HFF-Myc (cell line): Measurements from ENCODE around the gene RRM2.

Source experiments
- DNase-seq: peaks from one replicate; pipeline ENCODE4 v3.0.0-alpha.2; 2011; ENCODE audit warnings: low read depth; ENCODE audit errors: extremely low read depth
- H3K4me3 ChIP-seq: replicated peaks from 2 replicates; pipeline ENCODE4 v1.5.1; 2011; ENCODE audit warnings: low read depth, mild to moderate bottlenecking, control low read depth, low read length
- TF ChIP-seq, protein P1 (sequence below): IDR thresholded peaks from 2 replicates; pipeline ENCODE4 v1.5.1; 2012; ENCODE audit warnings: mild to moderate bottlenecking, low read depth, low read length, control low read depth; ENCODE audit errors: missing control alignments

Gene RRM2

DNA sequence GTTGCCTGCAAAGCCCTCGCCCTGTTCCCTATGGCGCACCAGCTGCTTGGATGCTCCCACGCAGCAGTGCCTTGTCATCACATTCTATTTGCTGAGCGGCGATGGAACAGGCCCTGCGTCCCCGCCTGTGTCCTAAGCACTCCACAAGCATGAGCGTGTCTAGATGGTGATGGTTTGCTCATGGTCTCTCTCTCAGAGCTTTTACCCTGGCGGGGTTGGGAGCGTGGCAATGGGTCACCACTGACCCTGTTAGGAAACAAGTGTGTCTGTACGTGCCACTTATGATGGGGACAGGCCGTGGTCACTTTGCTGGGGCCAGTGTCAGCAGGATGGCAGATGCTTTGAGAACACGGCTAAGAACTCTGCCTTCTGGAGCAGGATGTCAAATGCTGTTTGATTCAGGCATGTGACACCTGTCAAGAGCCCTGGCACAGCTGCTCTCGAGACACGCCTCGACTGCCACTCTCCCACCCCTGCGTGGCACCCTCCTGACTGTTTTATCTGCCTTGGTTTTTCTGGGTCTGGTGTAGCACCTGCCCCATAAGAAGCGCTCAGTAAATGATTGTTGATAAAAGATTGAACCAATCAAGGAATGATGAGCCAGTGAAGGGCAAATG, 44.2 kb downstream of the RRM2 start:
- no peak for DNase-seq
- H3K4me3 ChIP-seq = no peak overlapping the region
- TF ChIP-seq, protein P1, sequence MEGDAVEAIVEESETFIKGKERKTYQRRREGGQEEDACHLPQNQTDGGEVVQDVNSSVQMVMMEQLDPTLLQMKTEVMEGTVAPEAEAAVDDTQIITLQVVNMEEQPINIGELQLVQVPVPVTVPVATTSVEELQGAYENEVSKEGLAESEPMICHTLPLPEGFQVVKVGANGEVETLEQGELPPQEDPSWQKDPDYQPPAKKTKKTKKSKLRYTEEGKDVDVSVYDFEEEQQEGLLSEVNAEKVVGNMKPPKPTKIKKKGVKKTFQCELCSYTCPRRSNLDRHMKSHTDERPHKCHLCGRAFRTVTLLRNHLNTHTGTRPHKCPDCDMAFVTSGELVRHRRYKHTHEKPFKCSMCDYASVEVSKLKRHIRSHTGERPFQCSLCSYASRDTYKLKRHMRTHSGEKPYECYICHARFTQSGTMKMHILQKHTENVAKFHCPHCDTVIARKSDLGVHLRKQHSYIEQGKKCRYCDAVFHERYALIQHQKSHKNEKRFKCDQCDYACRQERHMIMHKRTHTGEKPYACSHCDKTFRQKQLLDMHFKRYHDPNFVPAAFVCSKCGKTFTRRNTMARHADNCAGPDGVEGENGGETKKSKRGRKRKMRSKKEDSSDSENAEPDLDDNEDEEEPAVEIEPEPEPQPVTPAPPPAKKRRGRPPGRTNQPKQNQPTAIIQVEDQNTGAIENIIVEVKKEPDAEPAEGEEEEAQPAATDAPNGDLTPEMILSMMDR = no peak

DNA sequence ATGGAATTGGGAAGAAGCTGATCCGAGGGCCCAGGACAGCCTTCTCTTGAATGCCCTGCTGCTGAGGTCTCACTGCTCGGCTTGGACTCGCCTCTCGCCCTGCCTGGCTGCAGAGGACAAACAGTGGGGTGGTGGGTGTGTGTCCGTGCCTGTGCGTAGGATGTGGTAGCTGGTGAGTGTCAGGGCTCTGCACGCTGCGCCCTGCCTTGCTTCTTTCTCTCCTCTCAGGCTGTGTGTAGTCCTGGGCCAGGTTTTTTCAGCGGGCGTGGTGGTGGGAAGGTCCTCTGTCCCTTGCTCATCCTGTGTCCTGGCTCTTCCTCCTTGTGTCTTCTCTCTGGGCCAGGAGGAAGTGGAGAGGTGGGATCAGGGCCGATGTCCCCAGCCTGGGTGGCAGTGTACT, 44.8 kb downstream of the RRM2 start:
- DNase-seq = no peak
- H3K4me3 ChIP-seq = no peak overlapping the region
- TF ChIP-seq, protein P1 = no peak

DNA sequence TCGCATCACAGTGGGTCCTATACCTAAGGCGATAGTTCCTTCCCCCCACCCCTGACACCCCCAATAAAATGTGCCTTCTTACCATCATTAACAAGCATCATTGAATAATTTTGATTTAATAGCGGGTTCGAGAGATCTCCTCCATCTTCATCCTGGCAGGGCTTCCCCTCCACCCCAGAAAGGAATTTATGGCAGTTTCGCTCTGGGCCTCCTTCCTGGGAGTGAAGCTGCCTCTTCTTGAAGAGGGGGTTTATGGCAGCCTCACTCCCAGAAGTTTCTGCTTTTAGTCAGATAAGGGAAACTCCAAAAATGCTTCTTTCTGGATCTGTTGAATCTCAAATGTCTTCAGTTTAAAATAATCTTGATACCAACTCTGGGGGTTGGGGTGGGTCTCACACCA, 45.7 kb downstream of the RRM2 start:
- TF ChIP-seq, protein P1 = no peak
- no peak for DNase-seq
- no peak overlapping the region for H3K4me3 ChIP-seq

DNA sequence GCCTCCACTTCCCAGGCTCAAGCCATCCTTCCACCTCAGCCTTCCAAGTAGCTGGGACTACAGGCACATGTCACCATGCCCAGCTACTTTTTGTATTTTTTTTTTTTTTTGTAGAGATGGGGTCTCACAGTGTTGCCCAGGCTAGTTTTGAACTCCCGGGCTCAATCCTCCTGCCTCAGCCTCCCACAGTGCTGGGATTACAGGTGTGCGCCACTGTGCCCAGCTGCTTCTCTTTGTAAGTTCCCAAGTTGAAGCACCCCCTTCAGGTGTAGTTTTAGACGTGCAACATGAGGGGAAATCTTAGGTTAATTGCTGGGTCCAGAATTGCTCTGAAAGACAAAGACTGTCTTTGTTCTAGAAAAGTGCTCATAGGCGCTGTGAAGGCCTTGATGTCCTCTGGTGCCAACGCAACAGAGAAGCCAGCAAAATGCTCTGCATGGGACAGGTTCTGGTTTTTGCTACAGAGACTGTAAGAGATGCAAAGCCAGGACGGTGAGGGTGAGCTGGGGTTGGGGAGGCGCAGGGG, 46.6 kb downstream of the RRM2 start:
- H3K4me3 ChIP-seq = no peak overlapping the region
- TF ChIP-seq, protein P1 = no peak
- DNase-seq = no peak

DNA sequence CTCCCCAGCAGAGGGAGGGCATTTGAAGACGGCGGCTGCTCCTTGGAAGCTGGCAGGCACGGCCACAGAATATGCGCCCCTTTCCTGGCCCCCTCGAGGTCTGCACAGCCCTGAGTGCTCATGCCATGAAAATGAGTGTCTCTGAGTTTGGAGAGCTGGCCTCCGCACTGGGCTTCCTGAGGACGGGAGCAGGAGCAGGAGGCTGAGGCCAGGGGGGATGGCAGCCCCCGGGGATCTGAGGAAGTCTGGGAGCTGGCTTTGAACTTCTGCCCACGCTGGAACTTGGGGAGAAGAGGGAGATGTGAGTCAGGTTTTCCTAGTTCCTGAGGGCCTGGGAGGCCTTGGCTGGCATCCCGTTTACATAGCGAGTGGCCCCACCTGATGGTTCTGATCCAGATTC, 47.0 kb downstream of the RRM2 start:
- TF ChIP-seq, protein P1 = no peak
- no peak for DNase-seq
- no peak overlapping the region for H3K4me3 ChIP-seq

DNA sequence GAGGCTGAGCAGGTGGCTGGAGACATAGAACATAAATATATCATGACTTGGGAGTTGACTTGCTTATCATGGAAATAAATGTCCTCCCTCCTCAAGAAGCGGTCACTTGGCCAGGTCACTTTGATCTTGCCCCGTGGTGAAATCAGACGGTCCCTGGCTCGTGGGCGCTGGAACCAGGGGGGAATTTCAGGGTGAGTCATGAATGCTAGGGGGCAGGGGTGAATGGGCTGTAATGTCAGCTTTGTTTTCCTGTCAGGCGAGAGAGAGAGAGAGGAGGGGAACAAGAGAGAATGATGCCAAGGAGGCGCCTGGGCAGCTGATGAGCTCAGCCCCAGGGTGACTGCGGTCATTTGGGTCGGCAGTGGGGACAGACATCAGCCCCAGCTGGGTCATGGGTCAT, 47.7 kb downstream of the RRM2 start:
- H3K4me3 ChIP-seq = no peak overlapping the region
- no peak for DNase-seq

More for the DNA sequence above, 47.7 kb downstream of the RRM2 start:
- TF ChIP-seq, protein P1 = no peak
